B cell (primary cell): Measurements from ENCODE around the gene RFXAP. TPM values are rescaled to one million over a fixed set of nuclear protein-coding genes. Genes with fewer than 3 reads are reported as not detected.

ENCODE experiments used
- ATAC-seq: fragments of 200-7000 bp; cut with Tn5 transposase; one replicate; pipeline ENCODE4 v1.10.0; 2021; ENCODE audit warnings: low read depth, mild to moderate bottlenecking, moderate number of reproducible peaks, moderate library complexity
- CTCF ChIA-PET: fragments of 350-600 bp; sonication (Branson Sonifier 250); formaldehyde crosslinking; loops from one replicate; lab custom pipeline; 2021; ENCODE audit warnings: antibody characterized with exemption, inconsistent platforms; lab: Charles Lee
- POLR2A ChIA-PET: fragments of 350-600 bp; sonication (Branson Sonifier 250); formaldehyde crosslinking; loops from one replicate; lab custom pipeline; 2021; ENCODE audit warnings: antibody characterized with exemption; lab: Charles Lee
- DNase-seq: peaks from one replicate; pipeline ENCODE4 v3.0.0; 2013
- H2AFZ ChIP-seq: 2 replicates; pipeline ENCODE4 v1.6.1; 2012; ENCODE audit warnings: mild to moderate bottlenecking, low read depth, low read length; ENCODE audit not compliant: insufficient read depth, poor library complexity, severe bottlenecking
- H3K27ac ChIP-seq, 2 donors: 1 replicate in 1 of 2; 2 replicates in 1 of 2; pipeline ENCODE4 v1.5.1; 2012 to 2013; ENCODE audit warnings: low read length in 2 of 2, mild to moderate bottlenecking in 2 of 2, moderate library complexity in 1 of 2
- H3K27me3 ChIP-seq, 4 experiments: fragments of 200-600 bp in 1 of 4; sonication (generic) in 1 of 4; replicated peaks in 1 of 4; 1 replicate in 2 of 4; 2 replicates in 2 of 4; pipeline versions ENCODE4 v1.6.1 to v1.7.0; 2013 to 2016; ENCODE audit warnings: low read length in 3 of 4, mild to moderate bottlenecking in 2 of 4, mixed read lengths in 1 of 4, moderate library complexity in 1 of 4; ENCODE audit not compliant: insufficient read depth in 4 of 4, control insufficient read depth in 3 of 4; ENCODE audit errors: control extremely low read depth in 1 of 4
- H3K36me3 ChIP-seq, 2 experiments: replicated peaks in 1 of 2; 1 replicate in 1 of 2; 2 replicates in 1 of 2; pipeline versions ENCODE4 v1.6.1 to v1.7.1; 2013; ENCODE audit warnings: low read length in 1 of 2; ENCODE audit not compliant: insufficient read depth in 2 of 2, control insufficient read depth in 1 of 2; ENCODE audit errors: control extremely low read depth in 1 of 2, extremely low read depth in 1 of 2
- H3K4me1 ChIP-seq, 2 donors: fragments of 200-600 bp in 1 of 2; sonication (generic) in 1 of 2; 1 replicate in 1 of 2; 2 replicates in 1 of 2; pipeline versions ENCODE4 v1.5.1 to v1.6.1; 2013 to 2017; ENCODE audit warnings: low read length in 2 of 2; ENCODE audit not compliant: control insufficient read depth in 2 of 2, insufficient read depth in 2 of 2
- H3K4me2 ChIP-seq: replicated peaks from 2 replicates; pipeline ENCODE3; 2012; ENCODE audit warnings: mild to moderate bottlenecking, low read depth, low read length; ENCODE audit not compliant: poor library complexity, severe bottlenecking
- H3K4me3 ChIP-seq, 5 experiments: fragments of 200-600 bp in 1 of 5; sonication (generic) in 1 of 5; 1 replicate in 3 of 5; 2 replicates in 2 of 5; pipeline versions ENCODE4 v1.5.1 to v1.7.0; 2011 to 2016; ENCODE audit warnings: low read length in 4 of 5, mild to moderate bottlenecking in 4 of 5, low read depth in 2 of 5, control low read depth in 1 of 5, moderate library complexity in 1 of 5; ENCODE audit not compliant: insufficient read depth in 1 of 5; ENCODE audit errors: control extremely low read depth in 1 of 5, extremely low read depth in 1 of 5
- H3K79me2 ChIP-seq: fragments of 200-600 bp; sonication (generic); one replicate; pipeline ENCODE4 v1.6.0; 2016; ENCODE audit warnings: low read length; ENCODE audit not compliant: control insufficient read depth, insufficient read depth
- H3K9ac ChIP-seq: fragments of 200-600 bp; sonication (generic); 2 replicates; pipeline ENCODE4 v1.6.1; 2017; ENCODE audit warnings: mild to moderate bottlenecking, low read length, moderate library complexity
- H3K9me3 ChIP-seq, 3 donors: one replicate each; pipeline versions ENCODE4 v1.6.1 to v1.7.1; 2013; ENCODE audit warnings: low read length in 2 of 3; ENCODE audit not compliant: control insufficient read depth in 2 of 3, insufficient read depth in 1 of 3; ENCODE audit errors: control extremely low read depth in 1 of 3
- H4K20me1 ChIP-seq: 2 replicates; pipeline ENCODE4 v1.6.0; 2012; ENCODE audit warnings: mild to moderate bottlenecking, low read length; ENCODE audit not compliant: insufficient read depth, control insufficient read depth, poor library complexity, severe bottlenecking
- H3K27ac Mint-ChIP-seq: one replicate; pipeline ENCODE4 v1.8.0; 2021; ENCODE audit warnings: mixed read lengths
- H3K27me3 Mint-ChIP-seq: one replicate; pipeline ENCODE4 v1.8.0; 2021; ENCODE audit warnings: mixed read lengths
- H3K4me1 Mint-ChIP-seq: one replicate; pipeline ENCODE4 v1.8.0; 2021; ENCODE audit warnings: mixed read lengths
- H3K4me3 Mint-ChIP-seq: one replicate; pipeline ENCODE4 v1.8.0; 2021; ENCODE audit warnings: mixed read lengths
- H3K9me3 Mint-ChIP-seq: one replicate; pipeline ENCODE4 v1.8.0; 2022; ENCODE audit warnings: mixed read lengths; ENCODE audit not compliant: insufficient read depth
- EZH2 ChIP-seq: IDR thresholded peaks from 2 replicates; pipeline ENCODE4 v1.6.1; 2012; ENCODE audit warnings: borderline replicate concordance, low read depth, mild to moderate bottlenecking, moderate library complexity, low read length; ENCODE audit not compliant: insufficient read depth, poor library complexity, severe bottlenecking
- WGBS: methylation state at CpG from one replicate; pipeline ENCODE4 v1.1.5; 2013; ENCODE audit warnings: missing lambda C conversion rate; ENCODE audit not compliant: insufficient coverage; 5-methylcytosine and 5-hydroxymethylcytosine counted together
- intact Hi-C: fragments of 100-400 bp; cut with micrococcal nuclease; formaldehyde crosslinking; loops from one replicate; pipeline ENCODE4 v1.10.0; 2022
- polyA plus RNA-seq: library from polyadenylated mRNA; depleted of rRNA; stranded (reverse); fragments of >200 nt; gene quantifications from 2 replicates; pipeline ENCODE4 v1.2.3, GENCODE V29; 2012
- total RNA-seq, 2 donors: library from RNA; stranded (reverse); fragments of 120-200 nt in 1 of 2; gene quantifications; 1 replicate in 1 of 2; 2 replicates in 1 of 2; pipeline versions ENCODE4 v1.2.3 to v1.2.4, GENCODE V29; 2013 to 2022
- TF ChIP-seq, protein P1 (sequence below): fragments of 200-600 bp; IDR thresholded peaks from one replicate; pipeline ENCODE4 v1.8.0; 2022; ENCODE audit warnings: antibody characterized with exemption, mild to moderate bottlenecking

Gene RFXAP
- total and polyA plus RNA-seq, 2 donors (not counting 1 experiment from before 2014, with no cell fraction given): 6.6 to 13.5 TPM

DNA sequence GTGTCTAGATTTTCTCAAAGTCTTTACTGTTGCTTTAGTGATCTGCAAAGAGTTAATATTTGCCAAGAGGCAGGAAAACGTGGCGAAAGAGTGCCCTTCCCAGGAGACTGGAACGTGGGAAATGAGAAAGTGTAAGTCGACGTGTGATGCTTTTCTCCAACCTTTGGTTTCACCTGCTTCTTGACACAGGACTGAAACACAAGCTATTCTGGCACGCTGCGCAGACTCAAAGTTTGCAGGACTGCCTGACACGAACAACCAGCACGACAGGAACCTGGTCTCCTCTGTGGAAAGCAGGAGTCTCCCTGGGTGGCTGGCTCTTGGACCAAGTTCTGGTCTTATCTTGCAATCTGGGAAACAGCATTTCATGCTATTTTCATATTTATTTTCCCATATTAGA, 28.6 kb downstream of the RFXAP start:
- H3K4me1 Mint-ChIP-seq: no peaks in the 10 kb centered on the region
- no peaks in the 10 kb centered on the region for H3K4me1 ChIP-seq
- no peak overlapping the region for H3K27ac ChIP-seq
- no peak overlapping the region for H3K4me2 ChIP-seq
- no peaks in the 10 kb centered on the region for H3K9me3 Mint-ChIP-seq
- ChIA-PET CTCF (no interaction called here), POLR2A (no interaction called here)
- no peak overlapping the region for H3K27ac Mint-ChIP-seq
- no peaks in the 10 kb centered on the region for H3K27me3 ChIP-seq
- 83% methylated on average over 9 of the region's 9 CpGs for WGBS
- H3K9ac ChIP-seq: no peak overlapping the region
- no peak overlapping the region for H2AFZ ChIP-seq
- intact Hi-C loops: no loop called here
- no peaks in the 10 kb centered on the region for H3K36me3 ChIP-seq
- ATAC-seq: no peak
- H3K4me3 ChIP-seq: no peak overlapping the region
- no peak for DNase-seq
- no peak overlapping the region for H3K4me3 Mint-ChIP-seq
- peaks cover 15% of the 10 kb centered on the region for H3K27me3 Mint-ChIP-seq
- TF ChIP-seq, protein P1, sequence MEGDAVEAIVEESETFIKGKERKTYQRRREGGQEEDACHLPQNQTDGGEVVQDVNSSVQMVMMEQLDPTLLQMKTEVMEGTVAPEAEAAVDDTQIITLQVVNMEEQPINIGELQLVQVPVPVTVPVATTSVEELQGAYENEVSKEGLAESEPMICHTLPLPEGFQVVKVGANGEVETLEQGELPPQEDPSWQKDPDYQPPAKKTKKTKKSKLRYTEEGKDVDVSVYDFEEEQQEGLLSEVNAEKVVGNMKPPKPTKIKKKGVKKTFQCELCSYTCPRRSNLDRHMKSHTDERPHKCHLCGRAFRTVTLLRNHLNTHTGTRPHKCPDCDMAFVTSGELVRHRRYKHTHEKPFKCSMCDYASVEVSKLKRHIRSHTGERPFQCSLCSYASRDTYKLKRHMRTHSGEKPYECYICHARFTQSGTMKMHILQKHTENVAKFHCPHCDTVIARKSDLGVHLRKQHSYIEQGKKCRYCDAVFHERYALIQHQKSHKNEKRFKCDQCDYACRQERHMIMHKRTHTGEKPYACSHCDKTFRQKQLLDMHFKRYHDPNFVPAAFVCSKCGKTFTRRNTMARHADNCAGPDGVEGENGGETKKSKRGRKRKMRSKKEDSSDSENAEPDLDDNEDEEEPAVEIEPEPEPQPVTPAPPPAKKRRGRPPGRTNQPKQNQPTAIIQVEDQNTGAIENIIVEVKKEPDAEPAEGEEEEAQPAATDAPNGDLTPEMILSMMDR: no peak
- no peak for TF ChIP-seq EZH2
- H3K79me2 ChIP-seq: no peaks in the 10 kb centered on the region
- no peaks in the 10 kb centered on the region for H4K20me1 ChIP-seq
- H3K9me3 ChIP-seq: no peaks in the 10 kb centered on the region

GRCh38 chr13:36848199-36848982, 29.4 kb downstream of the RFXAP start:
- no peaks in the 10 kb centered on the region for H3K4me1 ChIP-seq
- H3K36me3 ChIP-seq: no peaks in the 10 kb centered on the region
- no peak overlapping the region for H2AFZ ChIP-seq
- 69% methylated on average over 5 of the region's 6 CpGs for WGBS
- POLR2A ChIA-PET: no interaction called here
- CTCF ChIA-PET: interaction anchor here (0.9 to 2.1 kb wide), 3 partner anchors 10 to 132 kb away, joined by 3 to 10 read pairs (median 3); no protein-coding TSS in a partner anchor
- no peak overlapping the region for H3K4me2 ChIP-seq
- no peak overlapping the region for H3K9ac ChIP-seq
- no peak overlapping the region for H3K4me3 ChIP-seq
- H3K9me3 ChIP-seq: no peaks in the 10 kb centered on the region
- ATAC-seq: no peak
- DNase-seq: no peak
- H3K4me1 Mint-ChIP-seq: no peaks in the 10 kb centered on the region
- no peaks in the 10 kb centered on the region for H4K20me1 ChIP-seq
- intact Hi-C loops: no loop called here
- H3K9me3 Mint-ChIP-seq: no peaks in the 10 kb centered on the region
- H3K79me2 ChIP-seq: no peaks in the 10 kb centered on the region
- no peak overlapping the region for H3K27ac Mint-ChIP-seq
- H3K27me3 Mint-ChIP-seq: peaks cover 18% of the 10 kb centered on the region
- no peak overlapping the region for H3K4me3 Mint-ChIP-seq
- no peak for TF ChIP-seq EZH2
- TF ChIP-seq, protein P1: no peak
- no peak overlapping the region for H3K27ac ChIP-seq
- no peaks in the 10 kb centered on the region for H3K27me3 ChIP-seq
